ENCODE data around the gene SH3YL1. TPM values are rescaled to one million over a fixed set of nuclear protein-coding genes. Genes with fewer than 3 reads are reported as not detected.

Gene SH3YL1
- total RNA-seq, 1 donor from 2014 or later = 42.2 TPM

DNA sequence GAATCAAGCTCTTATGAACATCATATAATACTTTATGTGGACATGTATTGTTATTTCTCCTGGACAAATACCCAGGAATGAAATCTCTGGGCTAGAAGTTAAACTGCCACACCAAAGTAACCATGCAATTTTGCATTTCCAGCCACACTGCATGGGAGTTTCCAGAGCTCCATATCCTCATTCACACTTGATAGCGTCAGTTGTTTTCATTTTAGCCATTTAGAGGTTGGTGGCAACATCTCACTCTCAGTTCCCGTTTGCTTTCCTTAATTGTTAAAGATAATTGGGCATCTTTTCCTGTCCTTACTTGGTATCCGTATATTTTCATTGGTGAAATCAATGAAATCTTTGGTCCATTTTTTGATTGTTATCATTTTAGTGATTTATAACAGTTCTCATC, 47.8 kb downstream of the SH3YL1 start:
- H3K27me3 ChIP-seq (ENCODE audit: low read depth) = no peaks in the 10 kb centered on the region

GRCh38 chr2:213932-214693, 49.7 kb downstream of the SH3YL1 start:
- DNase-seq (no peak), ATAC-seq (no peak)
- Histone ChIP-seq H3K36me3 (peaks cover 20% of the 10 kb centered on the region), H3K27ac (no peak overlapping the region), H3K4me3 (no peak overlapping the region), H3K9me3 (no peaks in the 10 kb centered on the region), H3K27me3 (ENCODE audit: low read depth) (no peaks in the 10 kb centered on the region), H3K4me1 (no peaks in the 10 kb centered on the region)
- intact Hi-C loops (cut with DNase I) = no loop called here
- no peak for TF ChIP-seq CTCF (IDR thresholded peaks at IDR 0.05)

More for the DNA sequence above, 47.8 kb downstream of the SH3YL1 start:
- TF ChIP-seq CTCF (IDR thresholded peaks at IDR 0.05) = no peak
- Histone ChIP-seq H3K27ac (no peak overlapping the region), H3K4me1 (no peaks in the 10 kb centered on the region), H3K4me3 (no peak overlapping the region), H3K36me3 (peaks cover 26% of the 10 kb centered on the region), H3K9me3 (no peaks in the 10 kb centered on the region)
- intact Hi-C loops (cut with DNase I) = no loop called here
- no peak for DNase-seq
- ATAC-seq = no peak

- no peaks in the 10 kb centered on the region for H3K27me3 ChIP-seq (ENCODE audit: low read depth)
- ATAC-seq (no peak), DNase-seq (no peak)
- intact Hi-C loops (cut with DNase I) = no loop called here
- H3K4me3 ChIP-seq = no peak overlapping the region
- no peaks in the 10 kb centered on the region for H3K4me1 ChIP-seq
- no peaks in the 10 kb centered on the region for H3K36me3 ChIP-seq
- no peak for TF ChIP-seq CTCF (IDR thresholded peaks at IDR 0.05)
- H3K27ac ChIP-seq = no peak overlapping the region
- H3K9me3 ChIP-seq = no peaks in the 10 kb centered on the region
Observed at GRCh38 chr2:211486-212184, 52.2 kb downstream of the SH3YL1 start.

- Histone ChIP-seq H3K27ac (no peak overlapping the region), H3K4me1 (no peaks in the 10 kb centered on the region), H3K4me3 (no peak overlapping the region), H3K36me3 (no peaks in the 10 kb centered on the region), H3K9me3 (no peaks in the 10 kb centered on the region), H3K27me3 (ENCODE audit: low read depth) (no peaks in the 10 kb centered on the region)
- TF ChIP-seq CTCF (IDR thresholded peaks at IDR 0.05) = no peak
- DNase-seq (no peak), ATAC-seq (peak in 1 of 2 donors; percentile 9)
- intact Hi-C loops (cut with DNase I) = no loop called here
Observed at GRCh38 chr2:210660-211059, 53.2 kb downstream of the SH3YL1 start.

DNA sequence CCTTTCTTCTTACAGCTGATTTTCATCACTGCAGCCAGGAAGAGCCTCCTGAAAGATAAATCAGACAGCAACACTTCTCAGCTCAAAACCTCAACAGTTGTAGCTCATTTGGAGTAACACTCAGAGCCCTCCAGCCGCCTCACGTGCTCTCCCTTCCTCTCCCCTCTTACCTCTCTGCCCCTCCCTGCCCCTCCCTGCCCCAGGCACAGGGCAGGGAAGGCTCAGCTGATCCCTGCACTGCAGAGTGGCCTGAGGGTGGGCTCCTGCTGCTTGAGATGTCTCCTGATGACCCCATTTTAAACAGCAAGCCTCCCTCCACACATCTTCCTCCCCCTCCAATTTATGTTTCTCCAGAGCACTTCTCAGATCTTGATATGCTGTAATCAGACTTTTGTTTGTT, 54.4 kb downstream of the SH3YL1 start:
- no peaks in the 10 kb centered on the region for H3K9me3 ChIP-seq
- no peak for ATAC-seq
- DNase-seq = no peak
- H3K4me3 ChIP-seq = no peak overlapping the region
- TF ChIP-seq CTCF (IDR thresholded peaks at IDR 0.05) = no peak
- H3K4me1 ChIP-seq = no peaks in the 10 kb centered on the region
- no peaks in the 10 kb centered on the region for H3K36me3 ChIP-seq
- intact Hi-C loops (cut with DNase I) = no loop called here
- H3K27me3 ChIP-seq (ENCODE audit: low read depth) = no peaks in the 10 kb centered on the region
- no peak overlapping the region for H3K27ac ChIP-seq

Measured in lower lobe of right lung (tissue), 2 donors.